SW 1271 (cell line): ENCODE data around the gene COL2A1.
"Not testable (repeated sequence)": the region's sequence is repeated elsewhere in the genome, so short reads cannot be mapped to it uniquely, and the experiment has no call there.

Experiments used
- DNase-seq, 2 experiments: peaks; one replicate each; lab custom pipeline; 2025; lab: John Stamatoyannopoulos, UW

COL2A1 gene

GRCh38 chr12:47975036-47975620, 29.1 kb downstream of the COL2A1 start:
- no peak for DNase-seq

DNA sequence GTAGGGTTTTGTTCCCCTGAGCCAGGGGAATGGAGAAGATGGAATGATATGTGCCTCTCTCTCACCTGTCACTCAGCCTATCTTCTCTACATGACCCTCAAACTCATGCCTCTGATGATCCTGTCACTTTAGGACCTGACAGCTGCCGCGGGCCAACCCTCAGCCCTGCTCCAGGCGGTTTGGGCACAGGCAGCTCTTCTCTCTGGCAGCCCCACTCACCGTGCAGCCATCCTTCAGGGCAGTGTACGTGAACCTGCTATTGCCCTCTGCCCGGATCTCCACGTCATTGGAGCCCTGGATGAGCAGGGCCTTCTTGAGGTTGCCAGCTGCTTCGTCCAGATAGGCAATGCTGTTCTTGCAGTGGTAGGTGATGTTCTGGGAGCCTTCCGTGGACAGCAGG, 30.4 kb downstream of the COL2A1 start:
- no peak for DNase-seq

- no peak for DNase-seq
These were observed 31.4 kb downstream of the COL2A1 start for GRCh38 chr12:47972895-47973294.

- no peak for DNase-seq
These were observed 33.4 kb downstream of the COL2A1 start for GRCh38 chr12:47970843-47971242.

- no peak for DNase-seq
These were observed 34.4 kb downstream of the COL2A1 start for GRCh38 chr12:47969845-47970244.

- no peak for DNase-seq
These were observed 36.6 kb downstream of the COL2A1 start for GRCh38 chr12:47967461-47968321.

- DNase-seq = no peak
These were observed 38.7 kb downstream of the COL2A1 start for GRCh38 chr12:47965581-47965980.

GRCh38 chr12:47964106-47964728, 40.1 kb downstream of the COL2A1 start:
- no peak for DNase-seq

GRCh38 chr12:47963340-47964040, 40.8 kb downstream of the COL2A1 start, which contains the start of gene TMEM106C:
Gene TMEM106C, plus strand, starts transcription at chr12:47963596. Its CDS starts 641 bp downstream, at chr12:47964237.
- DNase-seq = peak; percentile 47 to 86

DNA sequence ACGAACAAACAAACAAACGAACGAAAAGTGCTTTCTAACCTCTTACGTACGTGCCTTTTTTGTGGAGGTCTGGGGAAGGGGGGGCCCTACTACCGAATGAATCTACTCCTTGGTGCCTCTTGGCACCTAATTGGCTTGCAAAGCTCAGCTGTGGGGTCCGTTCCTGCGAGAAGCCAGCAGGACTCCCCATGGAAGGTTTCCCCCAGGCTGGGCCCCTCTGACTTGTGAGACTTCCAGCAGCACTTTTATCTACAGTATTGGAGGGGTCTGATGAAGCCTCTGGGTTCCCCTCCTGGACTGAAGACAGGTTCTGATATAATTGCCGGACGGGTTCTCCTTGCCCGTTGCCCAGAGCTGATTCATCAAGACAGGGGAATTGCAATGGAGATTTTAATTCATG, 42.1 kb downstream of the COL2A1 start:
- no peak for DNase-seq

DNA sequence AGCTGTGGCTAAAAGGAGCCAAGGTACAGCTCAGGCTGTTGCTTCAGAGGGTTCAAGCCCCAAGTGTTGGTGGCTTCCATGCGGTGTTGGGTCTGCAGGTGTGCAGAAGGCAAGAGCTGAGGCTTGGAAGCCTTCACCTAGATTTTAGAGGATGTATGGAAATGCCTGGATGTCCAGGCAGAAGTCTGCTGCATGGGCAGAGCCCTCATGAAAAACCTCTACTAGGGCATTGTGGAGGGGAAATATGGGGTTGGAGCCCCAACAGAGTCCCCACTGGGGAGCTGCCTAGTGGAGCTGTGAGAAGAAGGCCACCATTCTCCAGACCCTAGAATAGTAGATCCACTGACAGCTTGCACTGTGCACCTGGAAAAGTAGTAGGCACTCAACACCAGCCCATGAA, 46.6 kb downstream of the COL2A1 start:
- DNase-seq = not testable (repeated sequence)

- DNase-seq = no peak
These were observed 49.2 kb downstream of the COL2A1 start for GRCh38 chr12:47955059-47955458.

- DNase-seq = no peak
These were observed 49.7 kb downstream of the COL2A1 start for GRCh38 chr12:47954467-47955045.

- no peak for DNase-seq
These were observed 50.2 kb downstream of the COL2A1 start for GRCh38 chr12:47954058-47954457.

GRCh38 chr12:47950856-47951468, 53.3 kb downstream of the COL2A1 start:
- no peak for DNase-seq

DNA sequence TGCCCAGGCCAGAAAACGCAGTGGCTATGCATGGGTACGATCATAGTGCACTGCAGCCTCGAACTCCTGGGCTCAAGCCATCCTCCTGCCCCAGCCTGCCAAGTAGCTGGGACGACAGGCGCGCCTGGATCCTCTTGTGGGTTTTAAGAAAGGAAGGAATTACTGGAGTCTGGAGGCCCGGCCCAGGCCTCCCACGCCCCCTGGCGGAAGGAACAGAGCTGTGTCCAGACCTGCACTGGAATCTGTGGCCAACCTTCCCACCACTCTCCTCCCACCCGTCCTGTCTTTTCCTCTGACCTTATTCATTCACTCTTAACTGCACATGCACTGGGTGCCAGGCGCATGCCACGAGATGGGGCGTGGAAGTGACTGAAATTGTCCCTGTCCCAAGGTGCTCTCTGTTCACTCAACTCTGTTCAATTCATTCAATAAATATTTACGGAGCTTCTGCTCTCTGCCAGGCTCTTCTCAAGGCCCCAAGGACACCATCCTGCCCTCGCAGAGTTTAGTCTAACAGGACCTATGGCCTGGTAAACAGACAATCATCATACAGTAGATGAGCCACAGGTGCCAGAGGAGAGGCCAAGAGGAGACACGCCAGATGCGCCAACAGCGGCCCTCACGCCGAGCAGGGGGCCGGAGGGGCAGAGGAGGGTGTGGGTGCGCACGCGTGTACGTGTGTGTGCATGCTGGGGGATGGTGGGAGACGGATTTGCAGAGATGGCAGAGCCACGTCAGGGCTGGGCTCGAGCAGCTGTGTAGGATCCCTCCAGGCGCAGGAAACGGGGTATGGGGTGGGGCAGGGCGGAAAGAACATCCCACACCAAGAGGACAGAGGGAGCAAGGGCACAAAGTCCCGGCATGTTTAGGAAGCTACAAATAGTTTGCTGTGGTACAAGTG, 54.6 kb downstream of the COL2A1 start:
- peak in 1 of 2 experiments; percentile 82 for DNase-seq

GRCh38 chr12:47947341-47947740, 56.9 kb downstream of the COL2A1 start:
- DNase-seq = no peak

GRCh38 chr12:47946413-47947323, 57.6 kb downstream of the COL2A1 start:
- no peak for DNase-seq

DNA sequence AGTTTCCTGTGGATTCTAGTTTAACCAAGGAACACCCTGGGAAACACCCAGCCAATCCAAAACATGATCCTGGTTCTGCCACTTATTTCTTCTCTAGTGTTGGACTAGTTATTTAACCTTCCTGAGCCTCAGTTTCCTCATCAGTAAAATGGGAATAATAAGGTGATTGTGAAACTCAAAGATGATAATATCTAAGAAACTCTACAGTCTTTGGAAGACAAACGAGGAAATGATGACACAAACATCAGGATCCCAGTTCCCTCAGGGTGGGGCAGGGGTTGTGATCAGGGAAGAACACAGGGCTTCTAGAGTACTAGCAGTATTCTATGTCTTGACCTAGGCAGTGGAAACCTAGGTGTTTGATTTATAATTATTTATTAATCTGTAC, 58.9 kb downstream of the COL2A1 start:
- DNase-seq = no peak
